ENCODE data around the gene DVL1. TPM values are rescaled to one million over a fixed set of nuclear protein-coding genes. Genes with fewer than 3 reads are reported as not detected.

Gene DVL1
- total and polyA plus RNA-seq, 9 of the 15 experiments (the other 6 are each of a cell fraction or from before 2014, with no cell fraction given) = 0.62 to 135 (median 24.3) TPM

DNA sequence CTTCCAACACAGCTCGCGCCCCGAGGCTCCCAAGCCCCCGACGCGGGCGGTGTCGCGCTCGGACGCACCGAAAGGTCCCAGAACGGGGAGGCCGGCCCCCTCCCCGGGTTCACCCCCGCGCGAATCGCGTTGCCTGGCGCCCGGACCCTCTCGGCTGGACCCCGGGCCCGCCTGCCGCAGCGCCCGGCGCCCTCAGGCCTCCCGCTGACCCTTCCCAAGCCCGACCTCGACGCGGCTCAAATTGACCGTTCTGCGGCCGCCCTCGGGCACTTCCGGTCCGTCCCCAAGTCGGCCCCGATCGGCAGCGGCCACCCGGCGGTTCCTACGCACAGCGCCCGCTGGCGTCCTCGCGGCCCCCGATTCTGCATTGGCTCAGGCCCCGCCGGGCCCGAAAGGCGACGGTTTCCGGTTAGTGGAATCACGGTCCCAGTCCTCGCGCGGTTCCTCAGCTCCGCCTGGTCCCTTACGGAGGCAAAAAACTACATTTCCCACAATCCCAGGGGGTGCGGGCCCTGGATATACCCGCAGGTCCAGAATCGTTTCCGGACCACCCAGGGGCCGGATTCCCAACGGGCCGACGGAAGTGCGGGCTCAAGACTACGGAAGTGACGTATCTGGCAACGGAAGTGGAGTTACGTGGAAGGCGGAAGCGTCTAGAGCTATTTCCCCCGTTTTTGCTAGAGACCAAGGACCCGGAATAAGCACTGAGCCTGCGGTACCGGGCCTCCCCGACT is 25.9 kb upstream of the DVL1 start, which contains the start of gene AURKAIP1 (continued):
- TF ChIP-seq, protein P1, sequence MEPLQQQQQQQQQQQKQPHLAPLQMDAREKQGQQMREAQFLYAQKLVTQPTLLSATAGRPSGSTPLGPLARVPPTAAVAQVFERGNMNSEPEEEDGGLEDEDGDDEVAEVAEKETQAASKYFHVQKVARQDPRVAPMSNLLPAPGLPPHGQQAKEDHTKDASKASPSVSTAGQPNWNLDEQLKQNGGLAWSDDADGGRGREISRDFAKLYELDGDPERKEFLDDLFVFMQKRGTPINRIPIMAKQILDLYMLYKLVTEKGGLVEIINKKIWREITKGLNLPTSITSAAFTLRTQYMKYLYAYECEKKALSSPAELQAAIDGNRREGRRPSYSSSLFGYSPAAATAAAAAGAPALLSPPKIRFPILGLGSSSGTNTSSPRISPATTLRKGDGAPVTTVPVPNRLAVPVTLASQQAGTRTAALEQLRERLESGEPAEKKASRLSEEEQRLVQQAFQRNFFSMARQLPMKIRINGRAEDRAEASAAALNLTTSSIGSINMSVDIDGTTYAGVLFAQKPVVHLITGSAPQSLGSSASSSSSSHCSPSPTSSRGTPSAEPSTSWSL (CRISPR knock-in tag; IDR thresholded peaks at IDR 0.05; ENCODE audit: borderline replicate concordance) = peak; percentile 82; the same call in 1 of the 2 replicates
- TF ChIP-seq, protein P2, sequence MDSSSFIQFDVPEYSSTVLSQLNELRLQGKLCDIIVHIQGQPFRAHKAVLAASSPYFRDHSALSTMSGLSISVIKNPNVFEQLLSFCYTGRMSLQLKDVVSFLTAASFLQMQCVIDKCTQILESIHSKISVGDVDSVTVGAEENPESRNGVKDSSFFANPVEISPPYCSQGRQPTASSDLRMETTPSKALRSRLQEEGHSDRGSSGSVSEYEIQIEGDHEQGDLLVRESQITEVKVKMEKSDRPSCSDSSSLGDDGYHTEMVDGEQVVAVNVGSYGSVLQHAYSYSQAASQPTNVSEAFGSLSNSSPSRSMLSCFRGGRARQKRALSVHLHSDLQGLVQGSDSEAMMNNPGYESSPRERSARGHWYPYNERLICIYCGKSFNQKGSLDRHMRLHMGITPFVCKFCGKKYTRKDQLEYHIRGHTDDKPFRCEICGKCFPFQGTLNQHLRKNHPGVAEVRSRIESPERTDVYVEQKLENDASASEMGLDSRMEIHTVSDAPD (CRISPR knock-in tag; IDR thresholded peaks at IDR 0.05) = no peak
- peak; percentile 98 for TF ChIP-seq ELF1 (tag; IDR thresholded peaks at IDR 0.05)
- TF ChIP-seq MBD2 (IDR thresholded peaks at IDR 0.05; ENCODE audit: borderline replicate concordance, low read depth) = peak; percentile 88
- TF ChIP-seq, protein P3, sequence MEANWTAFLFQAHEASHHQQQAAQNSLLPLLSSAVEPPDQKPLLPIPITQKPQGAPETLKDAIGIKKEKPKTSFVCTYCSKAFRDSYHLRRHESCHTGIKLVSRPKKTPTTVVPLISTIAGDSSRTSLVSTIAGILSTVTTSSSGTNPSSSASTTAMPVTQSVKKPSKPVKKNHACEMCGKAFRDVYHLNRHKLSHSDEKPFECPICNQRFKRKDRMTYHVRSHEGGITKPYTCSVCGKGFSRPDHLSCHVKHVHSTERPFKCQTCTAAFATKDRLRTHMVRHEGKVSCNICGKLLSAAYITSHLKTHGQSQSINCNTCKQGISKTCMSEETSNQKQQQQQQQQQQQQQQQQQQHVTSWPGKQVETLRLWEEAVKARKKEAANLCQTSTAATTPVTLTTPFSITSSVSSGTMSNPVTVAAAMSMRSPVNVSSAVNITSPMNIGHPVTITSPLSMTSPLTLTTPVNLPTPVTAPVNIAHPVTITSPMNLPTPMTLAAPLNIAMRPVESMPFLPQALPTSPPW (CRISPR knock-in tag; IDR thresholded peaks at IDR 0.05) = peak; percentile 95
- TF ChIP-seq ZSCAN29 (IDR thresholded peaks at IDR 0.05) = peak; percentile 28; the same call in 1 of the 2 replicates
- no peak for TF ChIP-seq ZNF444 (CRISPR knock-in tag; IDR thresholded peaks at IDR 0.05)
- TF ChIP-seq CBFA2T3 (IDR thresholded peaks at IDR 0.05) = peak; percentile 37; the same call in 1 of the 2 replicates
- TF ChIP-seq, protein P4, sequence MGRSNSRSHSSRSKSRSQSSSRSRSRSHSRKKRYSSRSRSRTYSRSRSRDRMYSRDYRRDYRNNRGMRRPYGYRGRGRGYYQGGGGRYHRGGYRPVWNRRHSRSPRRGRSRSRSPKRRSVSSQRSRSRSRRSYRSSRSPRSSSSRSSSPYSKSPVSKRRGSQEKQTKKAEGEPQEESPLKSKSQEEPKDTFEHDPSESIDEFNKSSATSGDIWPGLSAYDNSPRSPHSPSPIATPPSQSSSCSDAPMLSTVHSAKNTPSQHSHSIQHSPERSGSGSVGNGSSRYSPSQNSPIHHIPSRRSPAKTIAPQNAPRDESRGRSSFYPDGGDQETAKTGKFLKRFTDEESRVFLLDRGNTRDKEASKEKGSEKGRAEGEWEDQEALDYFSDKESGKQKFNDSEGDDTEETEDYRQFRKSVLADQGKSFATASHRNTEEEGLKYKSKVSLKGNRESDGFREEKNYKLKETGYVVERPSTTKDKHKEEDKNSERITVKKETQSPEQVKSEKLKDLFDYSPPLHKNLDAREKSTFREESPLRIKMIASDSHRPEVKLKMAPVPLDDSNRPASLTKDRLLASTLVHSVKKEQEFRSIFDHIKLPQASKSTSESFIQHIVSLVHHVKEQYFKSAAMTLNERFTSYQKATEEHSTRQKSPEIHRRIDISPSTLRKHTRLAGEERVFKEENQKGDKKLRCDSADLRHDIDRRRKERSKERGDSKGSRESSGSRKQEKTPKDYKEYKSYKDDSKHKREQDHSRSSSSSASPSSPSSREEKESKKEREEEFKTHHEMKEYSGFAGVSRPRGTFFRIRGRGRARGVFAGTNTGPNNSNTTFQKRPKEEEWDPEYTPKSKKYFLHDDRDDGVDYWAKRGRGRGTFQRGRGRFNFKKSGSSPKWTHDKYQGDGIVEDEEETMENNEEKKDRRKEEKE (IDR thresholded peaks at IDR 0.05; ENCODE audit: borderline replicate concordance in 1 of 2, control insufficient read depth in 1 of 2, low read depth in 2 of 2, low read length in 1 of 2) = peak in 1 of 2 experiments; percentile 99; a peak in 2 of 4 replicates
- TF ChIP-seq, protein P5, sequence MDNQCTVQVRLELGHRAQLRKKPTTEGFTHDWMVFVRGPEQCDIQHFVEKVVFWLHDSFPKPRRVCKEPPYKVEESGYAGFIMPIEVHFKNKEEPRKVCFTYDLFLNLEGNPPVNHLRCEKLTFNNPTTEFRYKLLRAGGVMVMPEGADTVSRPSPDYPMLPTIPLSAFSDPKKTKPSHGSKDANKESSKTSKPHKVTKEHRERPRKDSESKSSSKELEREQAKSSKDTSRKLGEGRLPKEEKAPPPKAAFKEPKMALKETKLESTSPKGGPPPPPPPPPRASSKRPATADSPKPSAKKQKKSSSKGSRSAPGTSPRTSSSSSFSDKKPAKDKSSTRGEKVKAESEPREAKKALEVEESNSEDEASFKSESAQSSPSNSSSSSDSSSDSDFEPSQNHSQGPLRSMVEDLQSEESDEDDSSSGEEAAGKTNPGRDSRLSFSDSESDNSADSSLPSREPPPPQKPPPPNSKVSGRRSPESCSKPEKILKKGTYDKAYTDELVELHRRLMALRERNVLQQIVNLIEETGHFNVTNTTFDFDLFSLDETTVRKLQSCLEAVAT (IDR thresholded peaks at IDR 0.05) = peak in 1 of 2 experiments; percentile 51; a peak in 1 of 4 replicates
- TF ChIP-seq, protein P6, sequence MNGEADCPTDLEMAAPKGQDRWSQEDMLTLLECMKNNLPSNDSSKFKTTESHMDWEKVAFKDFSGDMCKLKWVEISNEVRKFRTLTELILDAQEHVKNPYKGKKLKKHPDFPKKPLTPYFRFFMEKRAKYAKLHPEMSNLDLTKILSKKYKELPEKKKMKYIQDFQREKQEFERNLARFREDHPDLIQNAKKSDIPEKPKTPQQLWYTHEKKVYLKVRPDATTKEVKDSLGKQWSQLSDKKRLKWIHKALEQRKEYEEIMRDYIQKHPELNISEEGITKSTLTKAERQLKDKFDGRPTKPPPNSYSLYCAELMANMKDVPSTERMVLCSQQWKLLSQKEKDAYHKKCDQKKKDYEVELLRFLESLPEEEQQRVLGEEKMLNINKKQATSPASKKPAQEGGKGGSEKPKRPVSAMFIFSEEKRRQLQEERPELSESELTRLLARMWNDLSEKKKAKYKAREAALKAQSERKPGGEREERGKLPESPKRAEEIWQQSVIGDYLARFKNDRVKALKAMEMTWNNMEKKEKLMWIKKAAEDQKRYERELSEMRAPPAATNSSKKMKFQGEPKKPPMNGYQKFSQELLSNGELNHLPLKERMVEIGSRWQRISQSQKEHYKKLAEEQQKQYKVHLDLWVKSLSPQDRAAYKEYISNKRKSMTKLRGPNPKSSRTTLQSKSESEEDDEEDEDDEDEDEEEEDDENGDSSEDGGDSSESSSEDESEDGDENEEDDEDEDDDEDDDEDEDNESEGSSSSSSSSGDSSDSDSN (IDR thresholded peaks at IDR 0.05; ENCODE audit: borderline replicate concordance in 1 of 2, low read depth in 2 of 2, low read length in 2 of 2) = peak; percentile 100
- peak; percentile 79 for TF ChIP-seq ASH1L (IDR thresholded peaks at IDR 0.05; ENCODE audit: borderline replicate concordance, low read depth, partially characterized antibody)
- TF ChIP-seq, protein P7, sequence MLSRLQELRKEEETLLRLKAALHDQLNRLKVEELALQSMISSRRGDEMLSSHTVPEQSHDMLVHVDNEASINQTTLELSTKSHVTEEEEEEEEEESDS (CRISPR knock-in tag; IDR thresholded peaks at IDR 0.05) = no peak
- TF ChIP-seq ZNF384 (IDR thresholded peaks at IDR 0.05; ENCODE audit: low read depth, low read length) = peak; percentile 59
